HUES6 (cell line): ENCODE measurements around the gene SLC13A2.

ENCODE experiments used
- H3K27ac ChIP-seq: 2 replicates; pipeline ENCODE4 v1.7.0; 2013; ENCODE audit warnings: low read depth, mild to moderate bottlenecking, low read length, inconsistent platforms
- H3K27me3 ChIP-seq: 2 replicates; pipeline ENCODE4 v1.6.1; 2013; ENCODE audit warnings: low read length; ENCODE audit not compliant: control insufficient read depth, insufficient read depth
- H3K36me3 ChIP-seq: 2 replicates; pipeline ENCODE4 v1.6.1; 2013; ENCODE audit warnings: low read length; ENCODE audit not compliant: control insufficient read depth, insufficient read depth
- H3K4me1 ChIP-seq: 2 replicates; pipeline ENCODE4 v1.6.1; 2013; ENCODE audit warnings: low read length; ENCODE audit not compliant: control insufficient read depth, insufficient read depth
- H3K4me3 ChIP-seq: 2 replicates; pipeline ENCODE4 v1.5.1; 2013; ENCODE audit warnings: low read depth, low read length
- H3K9ac ChIP-seq: one replicate; pipeline ENCODE4 v1.6.1; 2013; ENCODE audit warnings: mild to moderate bottlenecking, low read length
- H3K9me3 ChIP-seq: 2 replicates; pipeline ENCODE4 v1.6.1; 2013; ENCODE audit warnings: low read depth, low read length; ENCODE audit not compliant: control insufficient read depth, insufficient read depth

SLC13A2 gene

GRCh38 chr17:28529013-28529400, 55.6 kb downstream of the SLC13A2 start:
- no peaks in the 10 kb centered on the region for H3K9me3 ChIP-seq
- H3K27me3 ChIP-seq: peaks cover 3% of the 10 kb centered on the region; the same call in 1 of the 2 replicates
- no peak overlapping the region for H3K9ac ChIP-seq
- H3K27ac ChIP-seq: no peak overlapping the region
- H3K36me3 ChIP-seq: no peaks in the 10 kb centered on the region
- peaks cover 10% of the 10 kb centered on the region; the same call in 1 of the 2 replicates for H3K4me1 ChIP-seq
- H3K4me3 ChIP-seq: no peak overlapping the region

DNA sequence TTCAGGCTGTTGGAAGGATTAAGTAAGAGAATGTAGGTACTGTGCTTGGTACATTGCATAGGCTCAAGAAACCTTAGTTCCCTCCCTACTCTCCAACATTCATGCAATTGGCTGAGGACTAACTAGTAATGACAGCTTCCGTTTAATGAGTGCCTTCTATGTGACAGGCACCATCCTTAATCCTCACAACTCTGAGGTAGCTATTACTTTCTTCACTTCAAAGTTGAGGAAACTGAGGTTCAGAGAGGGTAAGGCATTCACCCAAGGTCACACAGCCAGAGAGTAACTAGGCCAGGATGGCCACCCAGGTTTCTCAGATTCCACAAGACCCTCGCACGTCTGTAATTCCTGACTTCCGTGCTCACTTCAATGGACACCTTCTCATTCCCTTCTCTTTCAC, 56.8 kb downstream of the SLC13A2 start:
- no peak overlapping the region for H3K27ac ChIP-seq
- no peak overlapping the region for H3K9ac ChIP-seq
- peaks cover 3% of the 10 kb centered on the region; the same call in 1 of the 2 replicates for H3K27me3 ChIP-seq
- no peaks in the 10 kb centered on the region for H3K36me3 ChIP-seq
- H3K9me3 ChIP-seq: no peaks in the 10 kb centered on the region
- peaks cover 7% of the 10 kb centered on the region; the same call in 1 of the 2 replicates for H3K4me1 ChIP-seq
- no peak overlapping the region for H3K4me3 ChIP-seq

- Histone ChIP-seq H3K4me1 (0 out of 2 replicates have a peak, but pooled peaks cover 5% of the 10 kb centered on the region), H3K27me3 (peaks cover 3% of the 10 kb centered on the region; the same call in 1 of the 2 replicates), H3K9me3 (no peaks in the 10 kb centered on the region), H3K4me3 (no peak overlapping the region), H3K9ac (no peak overlapping the region), H3K27ac (no peak overlapping the region), H3K36me3 (no peaks in the 10 kb centered on the region)
Measured at GRCh38 chr17:28530926-28531325, 57.5 kb downstream of the SLC13A2 start.

DNA sequence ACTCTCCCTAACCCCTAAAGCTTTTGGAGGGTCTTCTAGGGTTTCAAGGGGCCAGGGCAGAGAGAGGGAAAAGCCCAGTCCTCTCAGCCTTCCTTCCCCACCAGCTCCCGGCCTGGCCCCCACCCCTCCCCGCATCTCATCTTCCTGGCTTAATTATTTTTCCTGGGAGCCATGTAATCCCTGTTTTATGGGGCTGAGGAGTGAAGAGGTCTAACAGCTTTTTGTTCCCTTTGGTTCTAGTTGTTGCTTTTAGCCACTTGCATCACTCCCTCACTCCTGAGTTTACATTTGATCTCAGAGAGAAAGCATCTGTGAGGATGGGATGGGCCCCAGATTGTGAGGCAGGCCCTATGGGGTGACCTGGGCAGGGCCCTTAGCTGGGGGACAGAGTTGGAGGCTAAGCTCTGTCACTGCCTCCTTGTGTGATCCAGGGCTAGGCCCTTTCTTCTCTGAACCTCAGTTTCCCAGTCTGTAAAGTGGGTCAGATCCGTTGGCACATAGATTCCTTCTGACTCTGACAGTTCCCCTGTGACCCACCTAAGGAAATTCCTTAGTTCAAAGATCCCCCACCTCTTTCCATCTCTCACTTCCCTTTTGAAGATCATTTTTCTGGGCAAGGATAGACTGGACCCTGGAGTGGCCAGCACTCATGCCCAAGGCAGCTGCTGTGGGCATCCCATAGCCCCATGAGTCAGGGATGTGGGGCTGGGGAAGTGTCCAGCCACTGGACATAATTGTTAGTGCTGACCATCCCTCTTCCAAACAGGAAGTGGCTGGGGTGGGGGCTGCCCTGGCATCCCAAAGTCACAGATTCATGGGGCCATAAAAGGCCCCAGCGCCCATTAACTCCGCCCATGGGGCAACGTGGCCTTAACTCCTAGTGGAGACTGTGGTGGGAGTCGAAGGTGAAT, 58.9 kb downstream of the SLC13A2 start:
- no peak overlapping the region for H3K27ac ChIP-seq
- no peaks in the 10 kb centered on the region for H3K9me3 ChIP-seq
- no peak overlapping the region for H3K9ac ChIP-seq
- no peak overlapping the region for H3K4me3 ChIP-seq
- peaks cover 3% of the 10 kb centered on the region; the same call in 1 of the 2 replicates for H3K27me3 ChIP-seq
- no peaks in the 10 kb centered on the region for H3K36me3 ChIP-seq
- H3K4me1 ChIP-seq: 0 out of 2 replicates have a peak, but pooled peaks cover 5% of the 10 kb centered on the region

DNA sequence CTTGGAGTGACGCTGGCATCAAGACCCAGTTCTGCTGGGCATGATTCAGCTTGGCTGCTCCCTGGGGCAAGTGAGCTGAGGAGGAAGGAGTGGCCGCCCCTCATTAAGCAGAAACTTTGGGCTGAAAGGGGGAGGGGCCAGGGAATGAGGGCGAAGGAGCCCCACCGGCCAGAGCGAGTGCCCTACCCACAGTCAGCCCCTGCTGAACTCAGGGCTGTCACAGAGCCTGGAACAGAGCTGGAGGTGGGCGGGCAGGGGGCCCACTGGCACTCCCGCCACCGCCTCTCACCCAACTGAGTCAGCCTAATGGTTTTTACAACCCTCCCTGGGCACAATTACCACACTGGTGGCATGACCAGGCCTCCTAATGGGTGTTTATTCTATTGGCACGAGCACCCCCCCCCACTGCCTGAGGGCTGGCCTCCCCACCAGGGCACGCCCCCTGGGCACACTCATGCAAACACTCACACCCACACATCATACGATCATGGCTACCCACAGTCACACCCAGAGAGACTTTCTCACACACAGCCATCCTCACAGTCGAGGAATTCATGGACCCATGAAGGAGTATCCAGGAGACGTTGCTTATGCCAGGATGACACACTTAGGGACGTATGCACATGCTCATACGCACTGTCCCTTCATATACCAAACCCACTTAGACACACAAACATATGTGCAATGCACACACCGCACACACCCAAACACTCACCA, 59.8 kb downstream of the SLC13A2 start:
- Histone ChIP-seq H3K4me1 (0 out of 2 replicates have a peak, but pooled peaks cover 5% of the 10 kb centered on the region), H3K27me3 (peaks cover 3% of the 10 kb centered on the region; the same call in 1 of the 2 replicates), H3K9me3 (no peaks in the 10 kb centered on the region), H3K36me3 (no peaks in the 10 kb centered on the region), H3K27ac (no peak overlapping the region), H3K4me3 (no peak overlapping the region), H3K9ac (no peak overlapping the region)

- H3K27ac ChIP-seq: no peak overlapping the region
- no peaks in the 10 kb centered on the region for H3K36me3 ChIP-seq
- H3K9ac ChIP-seq: no peak overlapping the region
- no peaks in the 10 kb centered on the region for H3K9me3 ChIP-seq
- 0 out of 2 replicates have a peak, but pooled peaks cover 5% of the 10 kb centered on the region for H3K4me1 ChIP-seq
- peaks cover 3% of the 10 kb centered on the region; the same call in 1 of the 2 replicates for H3K27me3 ChIP-seq
- no peak overlapping the region for H3K4me3 ChIP-seq
Measured at GRCh38 chr17:28534740-28535375, 61.4 kb downstream of the SLC13A2 start.

GRCh38 chr17:28536532-28537218, 63.2 kb downstream of the SLC13A2 start:
- Histone ChIP-seq H3K27me3 (no peaks in the 10 kb centered on the region), H3K9me3 (no peaks in the 10 kb centered on the region), H3K4me3 (no peak overlapping the region), H3K9ac (no peak overlapping the region), H3K4me1 (0 out of 2 replicates have a peak, but pooled peaks cover 5% of the 10 kb centered on the region), H3K36me3 (no peaks in the 10 kb centered on the region), H3K27ac (no peak overlapping the region)

DNA sequence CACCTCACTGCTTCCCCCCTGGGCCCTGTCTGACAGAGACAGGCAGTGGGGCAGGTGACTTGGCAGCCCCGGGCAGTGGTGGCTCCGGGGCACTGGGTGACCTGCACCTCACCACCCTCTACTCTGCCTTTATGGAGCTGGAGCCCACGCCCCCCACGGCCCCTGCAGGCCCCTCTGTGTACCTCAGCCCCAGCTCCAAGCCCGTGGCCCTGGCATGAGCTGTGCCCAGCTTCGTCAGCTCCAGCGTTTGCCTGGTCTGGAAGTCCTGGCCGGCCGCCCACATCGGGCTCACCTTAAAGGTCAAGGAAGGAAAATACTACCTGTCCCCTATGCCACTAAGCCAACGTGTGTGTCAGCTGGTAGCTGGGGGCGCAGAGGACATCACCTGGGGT, 63.8 kb downstream of the SLC13A2 start:
- Histone ChIP-seq H3K9me3 (no peaks in the 10 kb centered on the region), H3K9ac (no peak overlapping the region), H3K27ac (no peak overlapping the region), H3K4me3 (no peak overlapping the region), H3K4me1 (0 out of 2 replicates have a peak, but pooled peaks cover 5% of the 10 kb centered on the region), H3K27me3 (no peaks in the 10 kb centered on the region), H3K36me3 (no peaks in the 10 kb centered on the region)

GRCh38 chr17:28538296-28538895, 65.0 kb downstream of the SLC13A2 start:
- H3K4me1 ChIP-seq: no peaks in the 10 kb centered on the region
- H3K27ac ChIP-seq: no peak overlapping the region
- H3K4me3 ChIP-seq: no peak overlapping the region
- H3K36me3 ChIP-seq: no peaks in the 10 kb centered on the region
- H3K27me3 ChIP-seq: no peaks in the 10 kb centered on the region
- no peak overlapping the region for H3K9ac ChIP-seq
- H3K9me3 ChIP-seq: no peaks in the 10 kb centered on the region

DNA sequence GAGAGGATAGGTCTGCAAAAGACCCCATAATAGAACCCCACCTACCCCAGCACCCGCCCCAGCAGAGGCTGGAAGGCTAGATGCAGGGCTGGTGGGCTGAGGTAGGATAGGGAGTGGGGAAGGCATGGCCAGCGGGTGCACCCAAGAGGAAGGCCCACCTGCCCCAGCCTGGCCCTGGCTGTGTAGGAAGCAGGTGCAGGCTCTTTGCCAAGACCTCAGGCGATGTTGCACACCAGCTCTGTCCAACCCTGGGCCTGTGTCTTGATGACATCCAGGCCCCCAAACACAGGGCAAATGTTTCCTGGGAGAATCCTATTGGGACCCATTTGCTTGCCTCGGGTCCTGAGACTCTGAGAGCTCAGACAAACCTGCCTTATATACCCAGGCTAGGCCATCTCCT, 66.8 kb downstream of the SLC13A2 start:
- H3K9ac ChIP-seq: no peak overlapping the region
- H3K4me1 ChIP-seq: peaks cover 11% of the 10 kb centered on the region
- H3K4me3 ChIP-seq: no peak overlapping the region
- H3K9me3 ChIP-seq: no peaks in the 10 kb centered on the region
- H3K36me3 ChIP-seq: no peaks in the 10 kb centered on the region
- no peak overlapping the region for H3K27ac ChIP-seq
- no peaks in the 10 kb centered on the region for H3K27me3 ChIP-seq
